ENCODE data around the gene NCAPH2.

The NCAPH2 gene

DNA sequence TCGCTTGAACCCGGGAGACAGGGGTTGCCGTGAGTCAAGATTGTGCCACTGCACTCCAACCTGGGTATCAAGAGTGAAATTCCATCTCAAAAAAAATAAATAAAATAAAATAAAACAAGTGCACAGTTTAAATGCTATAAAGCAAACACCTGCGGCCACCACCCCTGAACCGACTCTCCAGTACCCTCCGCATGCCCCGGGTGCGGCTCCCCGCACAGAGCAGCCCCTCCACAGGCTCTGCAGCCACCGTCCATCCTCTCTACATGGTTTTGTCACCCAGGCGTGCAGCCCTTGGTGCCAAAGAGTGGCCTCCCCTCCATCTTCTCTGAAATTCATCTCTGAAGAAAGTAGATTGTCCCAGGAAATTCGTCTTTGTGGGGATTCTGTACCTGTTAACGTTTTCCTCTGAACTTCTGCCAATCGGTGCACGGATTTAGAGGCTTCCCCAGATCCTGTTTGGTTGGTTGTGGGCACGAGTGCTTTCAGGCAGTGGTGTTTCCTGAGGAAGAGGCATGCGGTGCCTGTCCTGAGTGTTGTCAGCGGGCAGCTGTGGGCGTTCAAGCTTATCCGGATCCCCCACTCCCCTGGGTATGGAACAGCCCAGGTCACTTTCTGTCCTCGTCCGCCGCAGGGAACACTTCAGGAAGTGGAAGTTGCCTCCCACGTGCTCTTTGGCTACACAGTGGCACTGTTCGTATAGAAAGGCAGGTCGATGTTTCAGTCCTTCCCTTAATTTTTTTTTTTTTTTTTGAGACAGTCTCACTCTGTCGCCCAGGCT lies 17.3 kb upstream of the NCAPH2 start:
- no peak for DNase-seq

DNA sequence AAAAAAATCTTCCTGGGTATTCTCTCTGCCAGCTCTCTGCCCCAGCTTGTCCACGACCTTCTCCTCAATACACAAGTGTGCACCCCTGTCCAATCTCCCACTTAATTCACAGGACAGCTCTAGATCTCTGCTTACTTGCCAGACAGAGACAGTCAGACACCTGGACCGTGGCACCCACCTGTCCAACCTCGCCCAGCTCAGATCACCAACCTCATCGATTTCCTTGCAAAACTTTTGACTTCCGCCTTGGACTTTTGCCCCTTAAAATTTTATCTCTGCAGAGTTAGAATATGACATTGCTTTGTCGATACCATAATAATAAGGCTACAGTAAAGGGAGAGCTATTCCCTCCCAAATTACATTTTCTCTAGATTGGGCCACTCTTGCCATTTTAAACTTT lies 10.9 kb upstream of the NCAPH2 start:
- DNase-seq = no peak

GRCh38 chr22:50498322-50498890 lies 9.6 kb upstream of the NCAPH2 start:
- peak; percentile 42 to 54 for DNase-seq

GRCh38 chr22:50500452-50500851 lies 7.6 kb upstream of the NCAPH2 start:
- DNase-seq = no peak

DNA sequence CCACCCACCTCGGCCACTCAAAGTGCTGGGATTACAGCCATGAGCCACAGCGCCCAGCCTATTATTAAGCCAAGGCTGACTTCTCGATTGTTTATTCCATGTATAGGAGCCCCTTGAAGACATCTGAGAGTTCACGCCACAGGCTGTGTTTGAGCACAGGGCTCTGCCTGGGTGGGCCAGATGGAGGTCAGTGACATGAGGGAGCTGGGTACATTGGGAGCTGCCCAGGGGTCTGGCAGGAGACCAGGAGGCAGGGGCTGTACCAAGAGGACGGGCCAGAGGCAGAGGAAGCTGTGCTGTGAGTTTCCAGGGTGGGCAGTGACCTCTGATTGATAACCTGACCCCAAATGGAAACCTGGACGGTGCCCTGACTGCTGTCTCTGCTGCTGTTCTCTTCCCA lies 5.9 kb upstream of the NCAPH2 start:
- no peak for DNase-seq

GRCh38 chr22:50502628-50503474 lies 5.2 kb upstream of the NCAPH2 start:
- DNase-seq = no peak

DNA sequence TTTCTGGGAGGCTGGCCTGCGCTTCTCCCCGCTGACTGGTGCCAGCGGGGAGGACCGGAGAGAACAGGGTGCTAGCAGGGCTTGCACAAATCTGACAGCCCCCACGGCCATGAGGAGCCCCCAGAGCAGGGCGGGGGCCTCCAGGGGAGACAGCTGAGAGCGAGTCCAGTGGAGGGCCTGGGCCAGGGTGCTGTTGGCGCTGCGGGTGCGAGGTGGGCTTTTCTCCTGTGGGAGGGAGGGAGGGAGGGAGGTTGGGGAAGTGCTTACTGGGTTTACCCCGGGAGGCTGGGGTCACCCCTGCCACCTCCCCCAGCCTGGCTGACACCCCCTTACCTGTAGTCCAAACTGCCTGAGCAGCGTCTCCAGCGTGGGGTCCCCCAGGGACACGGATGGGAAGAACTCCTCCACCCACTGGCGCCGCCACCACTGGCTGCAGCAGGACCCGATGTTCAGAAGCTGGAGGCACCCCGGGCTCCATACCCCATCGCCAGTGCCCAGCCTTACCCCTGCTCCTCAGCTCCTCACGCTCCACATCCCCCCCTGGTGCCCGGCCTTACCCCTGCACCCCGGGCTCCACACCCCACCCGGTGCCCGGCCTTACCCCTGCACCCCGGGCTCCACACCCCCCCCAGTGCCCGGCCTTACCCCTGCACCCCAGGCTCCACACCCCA lies 4.4 kb upstream of the NCAPH2 start:
- no peak for DNase-seq

GRCh38 chr22:50504369-50505211 lies 3.4 kb upstream of the NCAPH2 start:
- DNase-seq = no peak

- DNase-seq = no peak
These were observed 2.7 kb upstream of the NCAPH2 start for GRCh38 chr22:50505276-50505775.

DNA sequence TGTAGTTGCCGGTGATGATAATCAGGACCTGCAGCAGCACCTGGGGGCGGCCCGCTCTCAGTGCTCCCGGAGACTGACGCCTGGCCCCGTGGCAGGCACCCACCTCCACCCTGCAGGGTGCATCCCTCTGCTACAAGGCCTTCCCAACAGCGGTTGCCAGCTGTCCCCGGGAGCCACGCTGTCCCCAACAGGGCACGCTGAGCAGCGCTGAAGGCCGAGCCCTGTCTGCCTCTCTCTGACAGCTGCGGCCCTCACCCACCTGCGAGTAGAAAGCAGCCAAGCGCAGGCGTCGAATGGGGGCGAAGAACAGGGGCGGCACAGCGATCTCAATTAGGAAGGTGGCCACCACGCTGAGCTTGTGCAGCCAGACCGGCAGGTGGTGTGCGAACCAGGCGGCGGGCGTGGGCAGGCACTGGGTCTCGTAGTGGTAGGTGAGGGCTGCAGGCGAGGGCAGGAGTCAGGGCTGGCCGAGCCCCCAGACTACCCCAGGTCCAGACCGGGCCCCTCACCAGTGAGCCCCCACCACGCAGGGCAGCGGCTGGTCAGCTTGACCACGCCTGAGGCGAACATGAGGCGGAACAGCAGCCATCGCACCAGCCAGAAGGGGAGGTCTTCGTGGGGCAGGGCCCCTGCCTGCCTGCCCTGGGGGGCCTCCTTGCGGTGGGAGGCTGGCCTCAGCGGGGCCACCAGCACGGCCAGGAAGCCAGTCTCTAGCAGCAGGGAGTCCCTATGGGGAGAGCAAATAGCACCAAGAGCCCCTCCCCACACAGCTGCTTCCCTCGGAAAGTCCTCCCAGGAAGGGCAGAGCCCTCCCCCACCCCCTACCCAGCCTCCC lies 2.0 kb upstream of the NCAPH2 start:
- no peak for DNase-seq

DNA sequence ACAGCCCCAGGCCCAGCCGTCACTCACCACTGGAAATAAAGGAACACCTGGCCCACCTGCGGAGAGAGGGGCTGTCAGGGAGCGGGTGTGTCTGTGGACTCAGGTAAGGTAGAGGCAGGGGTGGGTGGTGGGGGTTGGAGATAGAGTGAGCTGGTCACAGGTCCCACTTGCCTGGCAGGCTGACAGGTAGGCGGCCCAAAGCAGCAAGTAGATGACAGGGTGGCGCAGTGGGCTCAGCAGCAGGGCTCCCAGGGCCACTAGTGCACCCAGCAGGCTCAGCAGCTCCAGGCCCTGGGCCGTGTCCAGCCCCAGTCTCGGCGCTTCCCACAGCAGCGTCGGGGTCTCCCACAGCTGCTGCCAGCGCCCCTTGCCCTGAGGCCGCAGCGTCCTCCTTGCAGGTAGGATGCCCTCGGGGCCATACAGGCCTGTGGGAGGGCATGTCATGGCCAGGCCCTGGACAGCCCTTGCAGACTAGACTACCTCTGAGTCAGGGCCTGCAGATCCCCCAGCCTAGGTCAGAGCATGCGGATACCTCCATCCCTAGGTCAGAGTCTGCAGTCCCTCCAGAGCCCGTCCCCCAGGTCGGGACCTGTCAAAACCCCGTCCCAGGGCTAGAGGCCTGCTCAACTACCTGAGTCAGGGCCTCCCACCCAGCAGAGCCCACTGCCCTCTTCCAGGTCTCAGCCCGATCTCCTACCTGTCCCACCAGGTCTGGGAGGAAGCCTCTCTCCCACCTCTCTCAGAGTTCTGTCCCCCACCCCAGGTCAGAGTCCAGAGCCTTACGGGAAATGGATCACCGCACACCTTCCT lies 1.2 kb upstream of the NCAPH2 start:
- no peak for DNase-seq

- peak; percentile 97 to 100 for DNase-seq
These were observed 518 bp upstream of the NCAPH2 start, which contains the start of gene LMF2 for GRCh38 chr22:50507421-50507990. Gene LMF2 (minus strand): TSS chr22:50507702. CDS start chr22:50507675, 27 bp downstream.

- DNase-seq = no peak
These were observed 873 bp downstream of the NCAPH2 start for GRCh38 chr22:50508897-50509296.

- DNase-seq = no peak
These were observed 5.2 kb downstream of the NCAPH2 start for GRCh38 chr22:50513175-50513574.

- DNase-seq = no peak
These were observed 8.0 kb downstream of the NCAPH2 start for GRCh38 chr22:50516068-50516467.

DNA sequence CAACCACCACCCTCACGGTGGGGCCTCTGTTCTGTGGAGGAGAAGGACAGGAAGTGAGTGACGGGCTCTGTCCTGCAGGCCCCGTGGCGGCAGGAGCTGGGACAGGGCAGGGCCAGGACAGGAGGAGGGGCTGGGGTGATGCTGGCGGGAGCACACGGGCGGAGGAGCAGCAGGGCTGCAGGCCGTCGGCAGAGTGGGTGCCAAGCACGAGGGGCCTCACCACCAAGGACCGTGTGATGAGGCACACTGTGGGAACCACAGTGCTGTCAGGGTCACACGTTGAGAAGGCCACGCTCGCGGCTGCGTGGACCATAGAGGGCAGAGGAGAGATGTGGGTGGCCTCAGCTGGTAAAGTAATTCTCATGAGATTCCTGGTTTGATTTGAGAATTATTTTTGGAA lies 8.9 kb downstream of the NCAPH2 start:
- DNase-seq = no peak

DNA sequence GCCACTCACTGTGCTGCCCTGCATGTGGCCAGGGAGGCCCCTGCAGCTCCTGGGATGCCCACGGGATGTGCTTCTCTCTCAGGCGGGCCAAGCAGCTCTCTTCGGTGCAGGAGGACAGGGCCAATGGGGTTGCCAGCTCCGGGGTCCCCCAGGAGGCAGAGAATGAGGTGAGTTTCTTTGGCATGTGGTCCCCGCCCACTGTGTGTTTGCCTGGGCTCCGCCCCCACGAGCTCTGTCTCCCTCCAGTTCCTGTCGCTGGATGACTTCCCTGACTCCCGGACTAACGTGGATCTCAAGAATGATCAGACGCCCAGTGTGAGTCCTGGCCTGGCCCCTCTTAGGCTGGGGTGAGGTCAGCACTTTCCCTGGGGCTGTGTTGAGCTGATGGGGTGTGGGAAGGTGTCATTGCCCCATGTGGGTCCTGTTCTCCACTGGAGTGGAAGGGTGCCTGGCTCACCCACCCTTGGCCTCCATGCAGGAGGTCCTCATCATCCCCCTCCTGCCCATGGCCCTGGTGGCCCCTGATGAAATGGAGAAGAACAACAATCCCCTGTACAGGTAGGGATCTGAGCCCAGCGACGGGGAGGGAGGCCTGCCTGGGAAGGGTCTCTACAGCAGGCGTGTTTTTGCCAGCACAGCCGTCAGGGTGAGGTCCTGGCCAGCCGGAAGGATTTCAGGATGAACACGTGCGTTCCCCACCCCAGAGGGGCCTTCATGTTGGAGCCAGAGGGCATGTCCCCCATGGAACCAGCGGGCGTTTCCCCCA lies 9.7 kb downstream of the NCAPH2 start:
- DNase-seq = no peak

GRCh38 chr22:50518606-50519005 lies 10.6 kb downstream of the NCAPH2 start:
- DNase-seq = no peak

- DNase-seq = no peak
These were observed 11.1 kb downstream of the NCAPH2 start for GRCh38 chr22:50519151-50519550.
